8988T (cell line): ENCODE measurements around the gene IGFN1.

Experiments
- DNase-seq: peaks from one replicate; pipeline ENCODE4 v3.0.0; 2011

Gene IGFN1

DNA sequence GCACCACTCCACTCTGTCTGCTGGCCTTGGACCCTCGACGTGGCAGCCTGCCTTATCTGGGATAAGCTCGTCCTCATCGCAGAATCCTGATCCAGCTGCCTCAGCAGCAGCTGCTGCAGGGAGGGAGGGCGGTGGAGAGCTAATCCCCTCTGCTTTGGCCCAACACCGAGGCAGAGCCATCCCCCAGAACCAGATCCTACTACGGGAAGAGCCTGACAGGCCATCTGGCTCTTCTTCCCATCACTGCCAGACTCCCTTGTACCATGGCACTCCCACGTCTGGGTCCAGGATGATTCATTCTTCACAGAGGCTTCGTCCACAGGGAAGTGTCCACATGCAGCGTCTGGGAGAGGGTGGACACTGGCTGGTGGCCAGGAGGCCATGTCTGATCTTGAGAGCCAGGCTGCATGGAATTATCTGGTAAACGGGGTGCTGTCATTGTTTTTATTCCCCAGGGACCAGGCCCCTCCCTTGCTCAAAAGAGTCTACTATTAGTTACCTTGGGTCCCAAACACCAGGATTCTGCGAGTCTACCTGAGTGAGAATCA is 78.1 kb downstream of the IGFN1 start:
- DNase-seq, result no peak

DNA sequence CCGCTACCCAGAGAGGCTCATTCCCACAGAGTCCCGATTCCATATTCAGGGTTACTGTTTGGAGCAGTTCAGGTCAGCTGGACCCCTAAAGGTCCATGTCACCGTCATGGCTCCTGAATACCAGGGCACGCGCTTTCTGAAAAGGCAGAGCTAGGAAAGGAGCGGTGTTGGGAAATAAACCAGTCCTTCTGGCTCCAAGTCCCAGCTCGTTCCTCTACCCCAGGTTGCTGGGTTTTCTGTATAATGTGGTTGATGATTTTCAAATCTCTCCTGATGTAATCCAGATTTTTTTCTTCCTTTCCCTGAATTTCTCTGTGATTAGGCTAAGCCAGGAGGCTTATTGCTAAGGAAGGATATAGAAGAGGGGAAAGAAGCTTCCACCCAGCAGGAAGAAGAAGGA is 78.7 kb downstream of the IGFN1 start:
- no peak for DNase-seq

DNA sequence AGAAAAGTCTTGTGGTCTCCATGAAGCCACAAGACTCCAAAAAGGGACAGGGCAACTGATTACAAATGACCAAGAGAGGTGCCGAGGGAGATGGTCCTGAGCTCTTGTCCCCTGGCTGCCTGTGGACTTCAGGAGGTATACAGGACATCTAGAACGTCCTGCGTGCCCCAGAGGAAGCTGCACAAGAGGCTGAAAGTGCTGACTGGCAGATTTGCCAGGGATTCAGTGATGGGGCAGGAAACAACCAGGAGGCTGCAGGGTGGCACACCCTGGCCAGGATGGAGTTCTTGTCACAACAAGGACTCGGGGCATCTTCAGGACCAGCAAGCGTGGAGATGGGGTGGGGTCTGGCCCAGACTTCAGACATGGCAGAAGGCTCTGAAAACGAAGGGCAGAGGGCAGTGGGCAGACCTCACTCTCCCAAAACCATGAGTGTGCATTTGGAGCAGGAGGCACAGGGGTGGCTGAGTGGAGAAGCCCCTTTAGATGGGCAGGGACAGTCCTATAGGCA is 79.3 kb downstream of the IGFN1 start:
- no peak for DNase-seq

GRCh38 chr1:201270616-201271390 is 80.2 kb downstream of the IGFN1 start:
- DNase-seq, result no peak

GRCh38 chr1:201272799-201273198 is 82.2 kb downstream of the IGFN1 start:
- DNase-seq, result no peak

- no peak for DNase-seq
Measured at GRCh38 chr1:201274616-201275252, 84.1 kb downstream of the IGFN1 start.

DNA sequence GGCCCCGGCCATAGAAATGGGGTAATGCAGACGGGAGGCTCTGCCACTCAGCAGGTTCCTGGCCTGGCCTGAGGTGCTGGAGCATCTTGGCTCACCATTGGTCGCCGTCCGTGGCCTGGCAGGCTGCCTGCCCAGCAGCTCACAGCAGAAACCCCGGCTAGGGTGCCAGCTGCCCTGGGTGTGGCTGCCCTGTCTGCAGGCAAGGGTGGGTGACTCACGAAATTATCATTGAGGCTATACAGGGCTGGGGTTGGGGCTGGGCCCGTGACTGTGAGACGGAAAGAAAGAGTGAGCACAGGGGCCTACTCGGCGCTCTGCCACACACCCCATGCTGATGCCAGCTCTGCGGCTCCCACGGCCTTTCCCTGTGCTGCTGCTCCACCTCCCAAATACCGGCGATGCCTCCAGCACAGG is 84.6 kb downstream of the IGFN1 start:
- DNase-seq, result peak; percentile 83

DNA sequence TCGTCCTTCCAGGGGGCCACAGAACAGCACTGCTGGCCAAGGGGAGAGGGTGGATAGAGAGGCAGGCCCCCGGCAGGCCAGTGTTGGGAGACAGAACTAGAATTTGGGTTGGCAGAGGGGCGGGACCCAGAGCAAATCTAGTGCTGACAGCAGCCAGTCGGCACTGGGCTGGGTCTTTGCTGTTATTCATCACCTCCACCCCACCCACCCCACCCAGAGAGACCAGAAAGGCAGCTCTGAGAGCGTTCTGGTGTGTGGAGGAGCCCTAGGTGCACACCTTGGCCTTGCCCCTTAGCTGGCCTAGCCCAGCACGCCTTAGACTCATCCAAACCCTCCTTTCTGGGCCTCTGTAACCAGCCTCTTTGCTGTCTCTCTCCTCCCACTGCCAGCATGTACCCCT is 86.3 kb downstream of the IGFN1 start:
- DNase-seq, result no peak

DNA sequence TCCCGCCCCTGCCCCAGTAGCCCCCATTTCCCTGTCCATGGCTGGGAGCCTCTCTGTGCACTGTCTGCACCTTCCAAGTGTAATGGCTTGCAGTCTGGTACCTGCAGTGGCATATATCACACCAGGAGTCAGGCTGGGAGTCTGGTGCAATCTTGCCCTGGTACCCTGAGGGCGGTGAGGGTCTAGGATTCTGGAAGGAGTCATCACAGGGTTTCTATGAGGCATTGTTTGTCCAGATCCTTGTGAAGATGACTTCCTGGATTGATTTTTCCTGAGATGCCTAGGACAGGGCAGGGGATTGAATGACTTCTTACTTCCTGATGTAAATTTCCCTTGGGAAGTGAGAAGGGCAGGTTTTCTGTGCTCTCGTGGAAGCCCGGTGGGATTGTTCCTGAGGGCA is 86.8 kb downstream of the IGFN1 start:
- no peak for DNase-seq
